GM12878 (cell line): ENCODE measurements around the gene SMC3. TPM values are rescaled to one million over a fixed set of nuclear protein-coding genes. Genes with fewer than 3 reads are reported as not detected.

ENCODE experiments used
- ATAC-seq: fragments of 200-7000 bp; cut with Tn5 transposase; 3 replicates; pipeline ENCODE4 v1.9.1; 2020; ENCODE audit warnings: mild to moderate bottlenecking, moderate library complexity
- BruUV-seq: library from RNA; stranded (reverse); fragments of 400-500 nt; replicated peaks from 2 replicates; lab custom pipeline; 2021; lab: Mats Ljungman, UMichigan
- CTCF ChIA-PET: fragments of 300-600 bp; sonication (Branson Sonifier 250); formaldehyde crosslinking; extraction: SDS; loops from one replicate; lab custom pipeline; 2021; ENCODE audit warnings: inconsistent platforms; lab: Yijun Ruan, JAX
- POLR2A ChIA-PET: fragments of 350-600 bp; formaldehyde crosslinking; extraction: SDS; loops from one replicate; lab custom pipeline; 2021; ENCODE audit warnings: inconsistent platforms; lab: Charles Lee
- RAD21 ChIA-PET: fragments of 300-600 bp; sonication (Branson Sonifier 250); formaldehyde crosslinking; loops from one replicate; lab custom pipeline; 2023; ENCODE audit warnings: antibody characterized with exemption; ENCODE audit not compliant: unreplicated experiment; lab: Charles Lee
- SMC1A ChIA-PET: fragments of 300-600 bp; sonication (Branson Sonifier 250); formaldehyde crosslinking; loops from one replicate; lab custom pipeline; 2023; ENCODE audit not compliant: unreplicated experiment, uncharacterized antibody; lab: Charles Lee
- DNase-seq: peaks from one replicate; pipeline ENCODE4 v3.0.0-alpha.2; 2011; ENCODE audit warnings: low read depth, low spot score
- FAIRE-seq: peaks from 3 replicates; lab custom pipeline; 2011; peaks lifted over from hg19 to GRCh38; lab: Jason Lieb, UNC
- H2AFZ ChIP-seq: 2 replicates; pipeline ENCODE4 v1.6.0; 2011; ENCODE audit warnings: low read depth, low read length, control low read depth; ENCODE audit not compliant: control insufficient read depth
- H3K27ac ChIP-seq: 2 replicates; pipeline ENCODE4 v1.5.1; 2011; ENCODE audit warnings: control low read depth; ENCODE audit not compliant: control insufficient read depth, insufficient read depth
- H3K27me3 ChIP-seq, 2 experiments: replicated peaks in 1 of 2; 2 replicates each; pipeline versions ENCODE4 v1.6.0 to v1.6.1; 2011; ENCODE audit warnings: low read length in 1 of 2; ENCODE audit not compliant: control insufficient read depth in 2 of 2, insufficient read depth in 2 of 2
- H3K36me3 ChIP-seq, 2 experiments: 2 replicates each; pipeline ENCODE4 v1.5.1; 2011; ENCODE audit warnings: low read length in 1 of 2; ENCODE audit not compliant: control insufficient read depth in 2 of 2, insufficient read depth in 2 of 2
- H3K4me1 ChIP-seq: 2 replicates; pipeline ENCODE4 v1.6.1; 2011; ENCODE audit warnings: mild to moderate bottlenecking, low read length, moderate library complexity, mixed read lengths; ENCODE audit not compliant: control insufficient read depth, insufficient read depth
- H3K4me2 ChIP-seq: 2 replicates; pipeline ENCODE4 v1.6.0; 2011; ENCODE audit warnings: control low read depth; ENCODE audit not compliant: control insufficient read depth, insufficient read depth
- H3K4me3 ChIP-seq: fragments of 200-600 bp; sonication (generic); 2 replicates; pipeline ENCODE4 v1.5.1; 2016
- H3K79me2 ChIP-seq: 2 replicates; pipeline ENCODE4 v1.6.0; 2011; ENCODE audit warnings: low read length; ENCODE audit not compliant: control insufficient read depth, insufficient read depth
- H3K9ac ChIP-seq: 2 replicates; pipeline ENCODE4 v1.8.0; 2011; ENCODE audit warnings: low read length, control low read depth, mixed read lengths; ENCODE audit not compliant: control insufficient read depth, insufficient read depth
- H3K9me3 ChIP-seq: replicated peaks from 3 replicates; pipeline ENCODE4 v1.5.1; 2011; ENCODE audit warnings: mild to moderate bottlenecking, low read length; ENCODE audit not compliant: control insufficient read depth, insufficient read depth
- H4K20me1 ChIP-seq: 2 replicates; pipeline ENCODE4 v1.6.0; 2011; ENCODE audit not compliant: control insufficient read depth, insufficient read depth
- CEBPB ChIP-seq, 2 experiments: fragments of 150-350 bp in 1 of 2; IDR thresholded peaks; 2 replicates each; pipeline ENCODE4 v1.6.1; 2012 to 2014; ENCODE audit warnings: low read depth in 2 of 2, low read length in 2 of 2, borderline replicate concordance in 1 of 2, inconsistent platforms in 1 of 2
- FOXM1 ChIP-seq: IDR thresholded peaks from 2 replicates; pipeline ENCODE4 v1.6.1; 2012; ENCODE audit warnings: low read depth, mild to moderate bottlenecking, inconsistent platforms, low read length, moderate library complexity
- IKZF2 ChIP-seq, 2 experiments: fragments of 450-650 bp; IDR thresholded peaks; 2 replicates each; pipeline ENCODE4 v1.6.1; 2017; ENCODE audit warnings: mild to moderate bottlenecking in 2 of 2, moderate library complexity in 2 of 2
- MYC ChIP-seq: IDR thresholded peaks from 2 replicates; pipeline ENCODE4 v1.6.1; 2011; ENCODE audit warnings: mild to moderate bottlenecking, low read length, moderate library complexity, inconsistent platforms; ENCODE audit not compliant: insufficient read depth, insufficient replicate concordance, insufficient read length, severe bottlenecking
- NFYA ChIP-seq: IDR thresholded peaks from 2 replicates; pipeline ENCODE4 v1.6.1; 2011; ENCODE audit warnings: low read depth, mild to moderate bottlenecking, low read length, improper control_type of control experiment, borderline replicate concordance
- RB1 ChIP-seq: fragments of 450-650 bp; formaldehyde crosslinking; IDR thresholded peaks from 2 replicates; pipeline ENCODE4 v1.6.1; 2017; ENCODE audit warnings: mild to moderate bottlenecking, borderline replicate concordance
- RBBP5 ChIP-seq: fragments of 200-600 bp; sonication (generic); conservative IDR thresholded peaks from 2 replicates; pipeline ENCODE4 v1.6.1; 2016
- RFX5 ChIP-seq: IDR thresholded peaks from 2 replicates; pipeline ENCODE4 v1.6.1; 2011; ENCODE audit warnings: low read depth, low read length, improper control_type of control experiment
- SIN3A ChIP-seq: IDR thresholded peaks from 2 replicates; pipeline ENCODE4 v1.6.1; 2012; ENCODE audit warnings: low read depth, low read length, improper control_type of control experiment
- WGBS: methylation state at CpG from one replicate; pipeline ENCODE4 v1.1.6; 2016; ENCODE audit warnings: low lambda C conversion rate; ENCODE audit not compliant: insufficient replicate concordance, insufficient coverage; ENCODE audit errors: missing lambda C conversion rate; 5-methylcytosine and 5-hydroxymethylcytosine counted together
- in situ Hi-C: fragments of 300-500 bp; cut with MboI; formaldehyde crosslinking; loops from 9 replicates; pipeline ENCODE4 v1.14.3; 2018; ENCODE audit warnings: mixed read lengths
- intact Hi-C: fragments of 100-400 bp; cut with micrococcal nuclease; formaldehyde crosslinking; loops from one replicate; pipeline ENCODE4 v1.14.2; 2022; ENCODE audit not compliant: unreplicated experiment
- polyA plus RNA-seq, 11 experiments: library from polyadenylated mRNA; depleted of rRNA in 4 of 11; unstranded in 6 of 11; stranded (reverse) in 5 of 11; fragments of >200 nt; fragmentation: Nextera tagmentation in 4 of 11; fragmentation: Illumina TruSeq in 1 of 11; extraction: Ambion mirVana in 4 of 11; extraction: Trizol in 1 of 11; gene quantifications; 1 replicate in 1 of 11; 2 replicates in 10 of 11; pipeline versions ENCODE4 v1.2.1 to v1.2.3, GENCODE V29; 2011 to 2016; ENCODE audit warnings: inconsistent platforms in 2 of 11, missing spikeins in 2 of 11, low read depth in 1 of 11
- total RNA-seq, 4 experiments: library from RNA; depleted of rRNA in 3 of 4; stranded (reverse); fragments of >200 nt in 3 of 4; fragmentation: Illumina TruSeq in 1 of 4; extraction: Trizol in 1 of 4; gene quantifications; 2 replicates each; pipeline versions ENCODE4 v1.2.1 to v1.2.3, GENCODE V29; 2013 to 2021
- TF ChIP-seq, protein P1 (sequence below): IDR thresholded peaks from 2 replicates; pipeline ENCODE4 v1.6.1; 2012; ENCODE audit warnings: mild to moderate bottlenecking, low read depth, low read length
- TF ChIP-seq, protein P2 (sequence below): IDR thresholded peaks from 2 replicates; pipeline ENCODE4 v1.6.1; 2012; ENCODE audit warnings: low read length, inconsistent platforms
- TF ChIP-seq, protein P3 (sequence below): fragments of 450-650 bp; IDR thresholded peaks from 2 replicates; pipeline ENCODE4 v1.6.1; 2017; ENCODE audit warnings: mild to moderate bottlenecking, moderate library complexity

SMC3 gene
- total and polyA plus RNA-seq, 10 of the 15 experiments (the other 5 are each of a cell fraction or from before 2014, with no cell fraction given): 30.4 to 123 (median 48.3) TPM

DNA sequence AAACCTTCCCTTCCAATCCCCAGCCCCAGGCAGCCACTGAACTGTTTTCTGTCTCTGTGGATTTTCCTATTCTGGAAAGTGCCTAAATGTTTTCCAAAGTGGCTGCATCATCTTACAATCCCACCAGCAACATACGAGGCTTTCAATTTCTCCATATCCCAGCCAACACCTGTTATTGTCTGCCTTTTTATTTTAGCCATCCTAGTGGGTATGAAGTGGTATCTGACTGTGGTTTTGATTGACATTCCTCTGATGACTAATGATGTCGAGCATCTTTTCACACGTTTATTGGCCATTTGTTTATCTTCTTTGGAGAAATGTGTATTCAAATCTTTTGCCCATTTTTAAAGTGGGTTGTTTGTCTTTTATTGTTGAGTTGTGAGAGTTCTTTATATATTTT is 6.2 kb upstream of the SMC3 start (continued):
- TF ChIP-seq, protein P1, sequence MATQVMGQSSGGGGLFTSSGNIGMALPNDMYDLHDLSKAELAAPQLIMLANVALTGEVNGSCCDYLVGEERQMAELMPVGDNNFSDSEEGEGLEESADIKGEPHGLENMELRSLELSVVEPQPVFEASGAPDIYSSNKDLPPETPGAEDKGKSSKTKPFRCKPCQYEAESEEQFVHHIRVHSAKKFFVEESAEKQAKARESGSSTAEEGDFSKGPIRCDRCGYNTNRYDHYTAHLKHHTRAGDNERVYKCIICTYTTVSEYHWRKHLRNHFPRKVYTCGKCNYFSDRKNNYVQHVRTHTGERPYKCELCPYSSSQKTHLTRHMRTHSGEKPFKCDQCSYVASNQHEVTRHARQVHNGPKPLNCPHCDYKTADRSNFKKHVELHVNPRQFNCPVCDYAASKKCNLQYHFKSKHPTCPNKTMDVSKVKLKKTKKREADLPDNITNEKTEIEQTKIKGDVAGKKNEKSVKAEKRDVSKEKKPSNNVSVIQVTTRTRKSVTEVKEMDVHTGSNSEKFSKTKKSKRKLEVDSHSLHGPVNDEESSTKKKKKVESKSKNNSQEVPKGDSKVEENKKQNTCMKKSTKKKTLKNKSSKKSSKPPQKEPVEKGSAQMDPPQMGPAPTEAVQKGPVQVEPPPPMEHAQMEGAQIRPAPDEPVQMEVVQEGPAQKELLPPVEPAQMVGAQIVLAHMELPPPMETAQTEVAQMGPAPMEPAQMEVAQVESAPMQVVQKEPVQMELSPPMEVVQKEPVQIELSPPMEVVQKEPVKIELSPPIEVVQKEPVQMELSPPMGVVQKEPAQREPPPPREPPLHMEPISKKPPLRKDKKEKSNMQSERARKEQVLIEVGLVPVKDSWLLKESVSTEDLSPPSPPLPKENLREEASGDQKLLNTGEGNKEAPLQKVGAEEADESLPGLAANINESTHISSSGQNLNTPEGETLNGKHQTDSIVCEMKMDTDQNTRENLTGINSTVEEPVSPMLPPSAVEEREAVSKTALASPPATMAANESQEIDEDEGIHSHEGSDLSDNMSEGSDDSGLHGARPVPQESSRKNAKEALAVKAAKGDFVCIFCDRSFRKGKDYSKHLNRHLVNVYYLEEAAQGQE: no peak
- TF ChIP-seq MYC (no peak), FOXM1 (no peak), RFX5 (no peak), SIN3A (no peak)
- TF ChIP-seq, all 136 proteins: peak for 0

DNA sequence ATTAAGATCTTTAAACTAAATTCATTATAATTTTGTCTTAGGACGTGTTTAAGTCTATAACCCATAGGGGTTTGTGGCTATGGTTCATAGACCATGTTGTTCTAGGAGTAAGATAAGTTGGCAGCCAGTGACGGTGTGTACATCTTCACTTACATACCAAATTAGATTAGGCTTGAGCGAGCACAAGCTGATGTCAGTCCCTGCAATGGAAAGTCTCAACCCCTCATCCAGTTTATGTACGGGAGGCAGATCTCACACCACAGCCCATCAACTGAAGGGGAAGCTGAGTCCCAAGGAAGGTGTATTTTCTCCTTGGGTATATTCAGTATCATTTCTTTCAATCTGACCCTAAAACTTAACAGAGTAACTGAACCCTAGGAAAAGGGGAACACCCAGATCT is 5.1 kb upstream of the SMC3 start:
- DNase-seq (no peak), FAIRE-seq (no peak), ATAC-seq (no peak)
- BruUV-seq: no TSS peak
- SMC1A ChIA-PET: interaction anchor here (0.8 to 1.7 kb wide), 4 partner anchors 9 to 237 kb away, joined by 3 to 9 read pairs (median 4); no protein-coding TSS in a partner anchor
- WGBS: 74% methylated on average over 4 of the region's 4 CpGs
- H3K36me3 ChIP-seq: no peaks in the 10 kb centered on the region
- RAD21 ChIA-PET: interaction anchor here (0.9 kb wide), 1 partner anchor 255 kb away, joined by 3 read pairs; no protein-coding TSS in a partner anchor
- H4K20me1 ChIP-seq: no peaks in the 10 kb centered on the region
- H3K4me1 ChIP-seq: no peaks in the 10 kb centered on the region
- POLR2A ChIA-PET: interaction anchor here (1.3 kb wide), 1 partner anchor 14 kb away, joined by 3 read pairs; no protein-coding TSS in a partner anchor
- H3K4me2 ChIP-seq: no peak overlapping the region
- H3K27ac ChIP-seq: no peak overlapping the region
- H2AFZ ChIP-seq: no peak overlapping the region
- no peaks in the 10 kb centered on the region; the same call in 2 of the 3 replicates for H3K9me3 ChIP-seq
- no peak overlapping the region for H3K9ac ChIP-seq
- no peaks in the 10 kb centered on the region for H3K27me3 ChIP-seq
- CTCF ChIA-PET: interaction anchor here (1.2 to 2.7 kb wide), 3 partner anchors 37 to 256 kb away, joined by 4 to 14 read pairs (median 5); no protein-coding TSS in a partner anchor
- intact Hi-C loops (no loop called here), in situ Hi-C loops (no loop called here)
- H3K4me3 ChIP-seq: no peak overlapping the region
- no peaks in the 10 kb centered on the region for H3K79me2 ChIP-seq
- TF ChIP-seq, protein P2, sequence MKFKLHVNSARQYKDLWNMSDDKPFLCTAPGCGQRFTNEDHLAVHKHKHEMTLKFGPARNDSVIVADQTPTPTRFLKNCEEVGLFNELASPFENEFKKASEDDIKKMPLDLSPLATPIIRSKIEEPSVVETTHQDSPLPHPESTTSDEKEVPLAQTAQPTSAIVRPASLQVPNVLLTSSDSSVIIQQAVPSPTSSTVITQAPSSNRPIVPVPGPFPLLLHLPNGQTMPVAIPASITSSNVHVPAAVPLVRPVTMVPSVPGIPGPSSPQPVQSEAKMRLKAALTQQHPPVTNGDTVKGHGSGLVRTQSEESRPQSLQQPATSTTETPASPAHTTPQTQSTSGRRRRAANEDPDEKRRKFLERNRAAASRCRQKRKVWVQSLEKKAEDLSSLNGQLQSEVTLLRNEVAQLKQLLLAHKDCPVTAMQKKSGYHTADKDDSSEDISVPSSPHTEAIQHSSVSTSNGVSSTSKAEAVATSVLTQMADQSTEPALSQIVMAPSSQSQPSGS: no peak
- no peak for TF ChIP-seq IKZF2 (IDR thresholded peaks at IDR 0.05)
- TF ChIP-seq NFYA: no peak
- no peak for TF ChIP-seq CEBPB (IDR thresholded peaks at IDR 0.05; ENCODE audit: borderline replicate concordance in 1 of 2, low read depth in 2 of 2, low read length in 2 of 2)
- TF ChIP-seq RBBP5: no peak
- TF ChIP-seq RB1: no peak
- TF ChIP-seq, protein P3, sequence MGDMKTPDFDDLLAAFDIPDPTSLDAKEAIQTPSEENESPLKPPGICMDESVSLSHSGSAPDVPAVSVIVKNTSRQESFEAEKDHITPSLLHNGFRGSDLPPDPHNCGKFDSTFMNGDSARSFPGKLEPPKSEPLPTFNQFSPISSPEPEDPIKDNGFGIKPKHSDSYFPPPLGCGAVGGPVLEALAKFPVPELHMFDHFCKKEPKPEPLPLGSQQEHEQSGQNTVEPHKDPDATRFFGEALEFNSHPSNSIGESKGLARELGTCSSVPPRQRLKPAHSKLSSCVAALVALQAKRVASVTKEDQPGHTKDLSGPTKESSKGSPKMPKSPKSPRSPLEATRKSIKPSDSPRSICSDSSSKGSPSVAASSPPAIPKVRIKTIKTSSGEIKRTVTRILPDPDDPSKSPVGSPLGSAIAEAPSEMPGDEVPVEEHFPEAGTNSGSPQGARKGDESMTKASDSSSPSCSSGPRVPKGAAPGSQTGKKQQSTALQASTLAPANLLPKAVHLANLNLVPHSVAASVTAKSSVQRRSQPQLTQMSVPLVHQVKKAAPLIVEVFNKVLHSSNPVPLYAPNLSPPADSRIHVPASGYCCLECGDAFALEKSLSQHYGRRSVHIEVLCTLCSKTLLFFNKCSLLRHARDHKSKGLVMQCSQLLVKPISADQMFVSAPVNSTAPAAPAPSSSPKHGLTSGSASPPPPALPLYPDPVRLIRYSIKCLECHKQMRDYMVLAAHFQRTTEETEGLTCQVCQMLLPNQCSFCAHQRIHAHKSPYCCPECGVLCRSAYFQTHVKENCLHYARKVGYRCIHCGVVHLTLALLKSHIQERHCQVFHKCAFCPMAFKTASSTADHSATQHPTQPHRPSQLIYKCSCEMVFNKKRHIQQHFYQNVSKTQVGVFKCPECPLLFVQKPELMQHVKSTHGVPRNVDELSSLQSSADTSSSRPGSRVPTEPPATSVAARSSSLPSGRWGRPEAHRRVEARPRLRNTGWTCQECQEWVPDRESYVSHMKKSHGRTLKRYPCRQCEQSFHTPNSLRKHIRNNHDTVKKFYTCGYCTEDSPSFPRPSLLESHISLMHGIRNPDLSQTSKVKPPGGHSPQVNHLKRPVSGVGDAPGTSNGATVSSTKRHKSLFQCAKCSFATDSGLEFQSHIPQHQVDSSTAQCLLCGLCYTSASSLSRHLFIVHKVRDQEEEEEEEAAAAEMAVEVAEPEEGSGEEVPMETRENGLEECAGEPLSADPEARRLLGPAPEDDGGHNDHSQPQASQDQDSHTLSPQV: no peak
